ENCODE measurements around the gene WDR36.

WDR36 gene

GRCh38 chr5:111092062-111092853, at the start of gene WDR36:
WDR36 (plus strand) TSS chr5:111092348; CDS start chr5:111092457, 109 bp downstream.
- DNase-seq, result peak; percentile 81

GRCh38 chr5:111043712-111044506, 48.2 kb upstream of the WDR36 start:
- DNase-seq, result no peak

GRCh38 chr5:111058064-111058463, 34.1 kb upstream of the WDR36 start:
- DNase-seq, result no peak

- DNase-seq, result no peak
These were observed 32.0 kb upstream of the WDR36 start for GRCh38 chr5:111060169-111060568.

GRCh38 chr5:111061618-111062017, 30.5 kb upstream of the WDR36 start:
- no peak for DNase-seq

- no peak for DNase-seq
These were observed 28.3 kb upstream of the WDR36 start for GRCh38 chr5:111063709-111064322.

GRCh38 chr5:111066261-111066938, 25.7 kb upstream of the WDR36 start:
- DNase-seq, result no peak

GRCh38 chr5:111068213-111068612, 23.9 kb upstream of the WDR36 start:
- DNase-seq, result no peak

GRCh38 chr5:111069839-111070238, 22.3 kb upstream of the WDR36 start:
- DNase-seq, result no peak

- DNase-seq, result no peak
These were observed 21.6 kb upstream of the WDR36 start for GRCh38 chr5:111070272-111071134.

GRCh38 chr5:111071413-111071812, 20.7 kb upstream of the WDR36 start, which contains the start of gene TSLP:
TSLP (plus strand) TSS chr5:111071713; CDS start chr5:111071891, 178 bp downstream.
- DNase-seq, result no peak

- peak; percentile 12 for DNase-seq
These were observed 19.0 kb upstream of the WDR36 start for GRCh38 chr5:111072949-111073682.

- no peak for DNase-seq
These were observed 17.9 kb upstream of the WDR36 start for GRCh38 chr5:111074244-111074643.

GRCh38 chr5:111075520-111075919, 16.6 kb upstream of the WDR36 start:
- DNase-seq, result no peak

GRCh38 chr5:111076091-111076490, 16.1 kb upstream of the WDR36 start:
- no peak for DNase-seq

- no peak for DNase-seq
These were observed 14.5 kb upstream of the WDR36 start for GRCh38 chr5:111077678-111078077.

- no peak for DNase-seq
These were observed 12.3 kb upstream of the WDR36 start for GRCh38 chr5:111079846-111080245.

- DNase-seq, result no peak
These were observed 8.8 kb upstream of the WDR36 start for GRCh38 chr5:111083323-111083722.

GRCh38 chr5:111095982-111096381, 3.8 kb downstream of the WDR36 start:
- no peak for DNase-seq

- no peak for DNase-seq
These were observed 7.1 kb downstream of the WDR36 start for GRCh38 chr5:111099058-111099778.

Measured in NCI-H1092 treated with DMSO at 0.1 percent for 48 hours (cell line).